Stimulated activated CD4-positive, alpha-beta T cell treated with anti-CD3 and anti-CD28 coated beads, Interleukin-2, amount 100 ng/mL, for 24 hours (primary cell): ENCODE data around the gene TNNC1.

Experiments used
- DNase-seq, 2 donors: peaks; one replicate each; pipeline ENCODE4 v3.0.0-alpha.2; 2020

Gene TNNC1

DNA sequence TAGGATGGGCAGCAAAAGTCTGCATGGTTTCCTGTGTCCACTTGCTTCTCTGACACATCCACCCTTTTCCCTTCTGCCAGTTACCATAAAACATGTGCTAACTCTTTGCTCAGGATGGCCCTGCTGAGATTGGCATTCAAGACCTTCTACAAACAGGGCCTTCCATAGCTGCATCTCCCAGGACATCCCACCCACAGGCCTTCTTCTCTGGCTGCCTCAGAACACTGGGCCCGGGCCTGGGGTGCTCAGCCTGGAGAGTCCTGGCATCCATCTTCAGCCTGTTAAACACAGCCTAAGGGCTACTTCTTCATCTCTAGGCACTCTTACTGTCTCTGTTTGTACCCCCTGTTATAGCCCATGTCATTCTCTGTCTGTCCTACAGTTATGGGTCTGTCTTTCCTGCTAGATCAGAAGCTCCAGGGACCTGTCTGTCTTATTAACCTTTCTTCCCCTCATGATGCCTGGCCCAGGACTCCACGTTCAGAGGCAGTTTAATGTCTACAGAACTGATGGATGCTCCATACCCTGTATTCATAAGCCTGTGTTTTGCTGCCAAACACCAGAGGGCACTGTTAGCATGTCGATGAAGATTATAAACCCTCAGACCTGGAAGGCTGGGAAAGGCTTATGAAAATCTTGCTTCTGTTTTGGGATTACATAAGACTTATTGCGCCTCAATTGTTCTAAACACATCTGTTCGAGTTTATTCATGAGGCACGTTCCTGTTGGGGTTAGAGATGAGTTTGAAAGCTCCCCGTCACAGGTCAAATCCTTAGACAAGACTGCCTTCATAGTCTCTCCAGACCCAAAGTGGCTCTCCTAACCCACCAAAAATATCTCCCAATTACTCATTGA is 25.5 kb downstream of the TNNC1 start:
- DNase-seq, result peak; percentile 30 to 37

DNA sequence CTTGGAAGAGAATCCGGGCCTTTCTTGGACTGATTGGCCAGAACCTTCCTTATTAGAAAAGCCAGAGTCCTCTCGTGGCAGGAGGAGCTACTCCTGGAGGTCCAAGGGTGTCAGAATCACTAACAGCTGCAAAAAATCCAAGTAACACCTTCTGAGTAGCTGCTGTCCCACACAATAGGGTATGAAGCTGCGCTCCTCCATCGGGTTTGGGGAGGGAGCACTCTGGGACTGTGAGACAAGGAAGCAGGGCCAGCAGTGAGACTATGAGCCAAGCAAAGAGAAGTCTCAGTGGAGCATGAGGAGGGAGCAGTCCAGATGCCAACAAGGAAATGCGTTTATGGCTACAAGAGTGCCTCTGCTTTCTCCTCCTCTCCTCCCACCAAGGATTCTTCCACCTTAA is 30.7 kb downstream of the TNNC1 start:
- no peak for DNase-seq

DNA sequence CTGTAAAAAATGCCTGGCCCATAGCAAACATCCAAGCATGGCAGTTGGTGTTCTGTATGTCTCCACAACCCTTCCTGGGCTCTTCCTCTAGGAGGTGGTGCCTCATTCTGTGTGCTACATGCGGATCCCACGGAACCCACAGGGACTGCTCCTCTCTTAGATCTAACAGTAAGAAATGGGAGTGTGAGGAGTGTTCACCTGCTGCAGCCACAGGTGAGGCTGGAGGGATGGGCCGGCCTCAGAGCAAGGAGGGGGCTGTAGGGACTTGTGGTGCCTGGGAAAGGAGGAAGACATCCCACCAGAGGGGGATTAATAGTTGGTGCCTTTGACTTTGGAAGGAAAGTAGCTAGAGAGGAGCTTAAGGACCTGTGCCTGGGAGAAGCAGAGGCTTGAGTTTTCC is 31.2 kb downstream of the TNNC1 start:
- no peak for DNase-seq

DNA sequence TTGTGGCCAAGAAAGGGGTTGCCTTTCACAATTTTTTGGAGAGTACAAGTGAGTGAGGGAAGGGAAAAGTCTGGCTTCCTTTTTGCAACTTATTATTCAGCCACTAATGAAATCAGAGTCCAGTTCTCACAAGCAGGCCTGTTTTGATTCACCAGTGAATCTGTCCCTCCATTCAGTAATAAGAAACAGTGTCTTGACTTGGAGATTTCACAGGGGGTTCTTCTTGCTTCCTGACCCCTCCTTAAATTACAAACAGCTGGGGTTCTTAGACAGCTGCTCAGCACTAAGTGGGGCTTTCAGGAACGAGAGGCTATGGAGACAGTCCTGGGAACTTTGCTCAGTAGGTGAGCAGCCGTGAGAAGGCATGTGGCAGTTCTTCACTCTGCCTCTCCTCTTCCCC is 33.5 kb downstream of the TNNC1 start:
- no peak for DNase-seq

DNA sequence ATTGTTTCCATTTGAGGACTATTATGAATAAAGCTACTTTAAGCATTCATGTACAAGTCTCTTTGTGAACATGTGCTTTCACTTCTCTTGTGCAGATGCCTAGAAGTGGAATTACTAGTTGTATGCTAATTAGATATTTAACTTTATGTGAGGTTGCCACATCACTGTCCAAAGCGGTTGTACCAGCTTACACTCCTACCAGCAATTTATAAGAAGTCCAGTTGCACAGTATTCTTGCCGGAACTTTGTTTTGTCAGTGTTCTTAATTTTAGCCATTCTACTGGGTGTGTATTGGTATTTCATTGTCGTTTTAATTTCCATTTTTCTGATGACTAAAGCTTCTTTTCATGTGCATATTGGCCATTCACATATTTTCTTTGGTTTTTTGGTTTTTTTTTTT is 38.0 kb downstream of the TNNC1 start:
- no peak for DNase-seq

DNA sequence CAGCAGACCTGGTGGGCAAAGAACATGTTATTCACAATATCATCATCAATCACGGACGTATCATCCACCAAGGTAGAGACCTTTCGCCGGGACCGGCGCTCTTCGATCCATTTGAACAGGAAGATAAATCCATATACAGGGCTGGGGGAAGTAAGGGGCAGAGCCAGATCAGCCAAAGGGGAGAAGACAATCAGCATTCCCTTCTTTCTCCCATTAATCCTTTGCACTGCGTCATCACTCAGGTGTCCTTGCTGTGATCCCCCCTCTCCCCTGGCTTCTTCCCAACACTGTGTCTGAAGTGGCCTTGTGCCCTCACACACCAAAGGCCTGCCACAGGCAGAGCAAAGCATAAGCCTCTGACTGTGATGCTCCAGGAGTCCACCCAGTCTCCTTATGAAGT is 45.4 kb downstream of the TNNC1 start:
- DNase-seq, result no peak

DNA sequence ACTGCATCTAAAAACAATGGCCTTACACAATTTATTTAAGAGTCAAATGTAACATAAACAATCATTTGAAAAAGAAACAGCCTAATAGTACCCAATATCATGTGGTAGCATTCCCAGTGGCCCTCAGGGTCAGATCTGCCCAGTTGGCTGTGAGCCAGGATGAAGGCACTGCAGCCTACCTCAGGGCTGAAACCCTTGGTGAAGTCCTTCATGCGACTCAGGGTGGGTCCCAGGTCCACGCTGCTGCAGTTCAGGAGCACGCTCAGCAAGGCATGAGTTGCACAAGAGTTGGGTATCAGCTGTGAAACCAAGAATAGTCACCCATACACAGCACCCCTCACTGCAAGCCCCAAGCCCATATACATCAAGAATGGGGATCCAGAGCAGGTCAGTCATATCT is 46.1 kb downstream of the TNNC1 start:
- no peak for DNase-seq

DNA sequence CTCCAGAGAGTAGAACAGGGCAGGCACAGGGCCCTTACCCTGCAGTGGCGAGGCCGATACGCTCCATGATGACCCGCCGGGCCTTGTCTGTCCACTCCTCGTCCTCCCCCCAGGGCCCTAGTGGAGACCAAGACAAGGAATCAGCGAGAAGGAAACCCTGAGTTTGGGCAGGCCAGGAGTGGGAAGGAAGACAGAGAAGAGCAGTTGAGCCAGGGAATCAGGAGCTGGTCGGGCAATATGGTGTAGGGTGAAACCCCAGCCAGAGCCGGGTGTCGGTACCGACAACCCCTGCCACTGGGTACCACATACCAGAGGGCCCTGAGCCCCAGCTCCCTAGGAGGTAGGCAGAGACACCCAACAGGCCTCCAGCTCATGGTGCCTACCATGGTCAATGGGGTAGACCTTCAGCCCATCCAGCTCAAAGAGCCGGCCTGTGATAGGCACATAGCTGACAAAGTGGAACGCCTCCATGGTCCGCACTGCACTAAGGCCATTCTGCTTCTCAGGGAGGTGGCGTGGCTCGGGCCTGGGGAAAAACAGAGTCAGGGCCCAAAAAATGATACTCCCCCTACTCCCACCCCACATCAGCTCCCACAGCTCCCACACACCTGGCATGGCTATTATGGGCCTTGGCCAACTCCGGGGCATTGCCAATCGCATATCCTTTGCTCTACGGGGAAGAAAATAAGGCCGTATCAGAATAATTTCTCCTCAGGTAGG is 46.9 kb downstream of the TNNC1 start:
- no peak for DNase-seq

DNA sequence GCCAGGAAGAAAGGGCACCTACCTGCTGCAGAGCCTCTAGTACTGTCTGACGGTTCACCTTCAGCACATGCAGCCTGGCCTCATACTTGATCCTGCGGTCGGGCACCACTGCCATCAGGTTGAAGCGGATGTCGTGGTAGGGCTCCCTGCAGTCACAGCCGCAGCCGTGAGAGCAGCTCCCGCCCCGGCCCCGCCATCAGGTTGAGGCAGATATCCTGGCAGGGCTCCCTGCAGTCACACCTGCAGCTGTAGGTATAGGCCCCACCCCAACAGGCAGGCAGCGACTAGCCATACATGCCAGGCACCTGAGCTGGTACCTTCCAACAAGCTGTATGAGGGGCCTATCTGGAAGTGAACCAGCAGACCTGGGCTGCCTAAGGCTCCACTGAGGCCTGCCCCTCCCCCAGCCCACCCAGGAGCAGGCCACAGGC is 47.6 kb downstream of the TNNC1 start:
- no peak for DNase-seq

DNA sequence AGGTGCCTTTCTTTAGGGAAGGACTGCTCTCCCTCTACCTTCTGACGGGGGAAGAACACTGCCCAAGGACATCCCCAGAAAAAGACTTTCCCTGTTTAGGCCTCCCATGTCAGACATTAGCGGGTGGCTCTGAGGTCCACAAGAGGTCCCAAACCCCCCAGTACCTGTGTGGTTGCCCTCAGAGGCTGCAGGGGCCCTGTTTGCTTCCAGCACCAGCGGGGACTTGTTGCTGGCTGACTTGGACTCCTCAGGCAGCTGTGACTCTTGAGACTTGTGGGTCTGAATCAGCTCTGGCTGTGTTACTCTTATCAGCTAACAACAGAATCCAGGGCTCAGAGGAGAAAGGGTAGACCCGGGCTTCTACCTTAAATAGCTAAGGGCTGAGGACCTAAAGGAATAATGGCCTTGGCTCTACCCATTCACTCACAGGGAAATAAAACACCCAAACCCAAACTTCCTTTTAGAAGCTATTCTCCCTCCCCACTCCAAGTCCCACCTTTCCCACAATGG is 48.2 kb downstream of the TNNC1 start:
- no peak for DNase-seq

DNA sequence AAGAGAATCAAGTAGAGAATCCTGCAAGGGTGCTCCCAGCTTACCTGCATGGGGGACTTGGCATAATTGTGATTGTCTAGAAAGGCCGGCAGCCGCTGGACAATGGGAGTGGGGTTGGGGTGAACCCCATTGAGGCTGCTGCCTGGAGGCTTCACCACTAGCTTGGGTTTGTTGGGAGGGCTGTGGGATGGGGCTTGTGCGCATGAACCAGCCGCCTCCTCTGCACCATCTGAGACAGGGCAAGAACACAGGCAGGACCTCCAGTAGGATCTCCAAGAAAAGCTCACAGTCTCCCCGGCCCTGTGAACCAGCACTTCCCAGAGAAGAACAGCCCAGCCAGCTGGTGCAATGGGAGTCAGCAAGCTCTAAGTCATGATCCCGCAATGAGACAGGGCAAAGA is 48.8 kb downstream of the TNNC1 start:
- DNase-seq, result no peak

DNA sequence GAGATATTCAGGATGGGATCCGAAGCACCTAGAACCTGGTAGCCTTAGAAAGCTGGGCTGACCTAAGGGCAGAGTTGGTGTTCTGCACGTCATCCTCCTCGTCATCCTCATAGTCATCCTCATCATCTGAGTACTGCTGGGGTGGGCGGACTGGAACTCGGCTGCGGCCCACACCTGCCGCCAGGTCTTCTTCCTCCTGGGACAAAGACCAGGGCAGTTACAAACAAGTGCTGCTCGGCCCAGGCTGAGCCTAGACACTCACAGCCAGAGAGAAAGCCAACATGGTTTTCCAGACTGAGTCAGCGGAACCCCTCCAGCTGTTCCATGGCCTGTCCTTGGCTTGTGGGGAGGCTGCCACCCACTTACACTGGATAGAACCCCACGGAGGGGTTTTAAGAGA is 49.5 kb downstream of the TNNC1 start:
- DNase-seq, result no peak

DNA sequence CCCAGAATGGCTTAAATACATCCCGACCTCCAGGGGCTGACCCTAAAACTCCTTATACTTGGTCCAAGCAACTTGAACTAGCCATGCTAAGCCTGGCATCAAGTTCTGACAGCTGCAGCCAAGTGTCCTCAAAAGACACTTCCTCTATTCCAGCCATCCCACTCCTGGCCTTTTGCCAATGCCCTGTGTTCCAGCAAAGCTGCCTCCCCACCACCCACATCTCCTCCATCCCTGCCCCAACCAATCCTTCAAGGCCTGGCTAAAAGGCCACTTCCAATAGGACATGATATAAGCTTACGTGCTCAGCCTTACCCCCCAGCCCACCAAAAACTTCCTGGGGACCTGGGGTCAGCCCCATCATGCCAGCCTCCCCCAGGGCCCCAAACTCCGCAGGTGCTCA is 49.9 kb downstream of the TNNC1 start:
- DNase-seq, result no peak

DNA sequence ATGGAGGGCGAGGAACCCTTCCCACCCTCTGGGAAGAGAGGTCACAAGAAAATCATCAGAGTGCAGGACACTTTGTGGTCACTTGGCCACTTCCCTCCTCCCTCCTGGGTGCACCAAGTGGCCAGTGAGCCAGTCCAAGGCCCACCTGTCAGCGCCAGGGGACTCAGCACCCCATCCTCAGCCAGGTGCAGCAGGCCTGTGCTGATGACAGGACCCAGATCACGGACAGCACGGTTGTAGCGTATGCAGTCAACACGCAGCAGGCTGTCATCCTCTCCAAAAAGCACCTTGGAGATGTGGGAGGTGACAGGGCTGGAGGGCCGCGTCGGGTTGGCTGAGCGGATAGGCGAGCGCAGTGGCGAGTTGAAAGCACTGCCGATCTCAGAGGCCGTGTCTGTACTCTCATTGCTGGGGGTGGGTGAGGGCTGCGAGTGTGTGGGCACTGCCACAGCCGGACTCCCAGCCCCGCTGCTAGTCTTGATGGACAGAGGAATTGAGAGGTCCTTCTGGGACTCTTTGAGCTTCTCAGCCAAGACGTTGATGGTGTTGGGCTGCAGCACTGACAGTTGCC is 50.5 kb downstream of the TNNC1 start:
- no peak for DNase-seq

DNA sequence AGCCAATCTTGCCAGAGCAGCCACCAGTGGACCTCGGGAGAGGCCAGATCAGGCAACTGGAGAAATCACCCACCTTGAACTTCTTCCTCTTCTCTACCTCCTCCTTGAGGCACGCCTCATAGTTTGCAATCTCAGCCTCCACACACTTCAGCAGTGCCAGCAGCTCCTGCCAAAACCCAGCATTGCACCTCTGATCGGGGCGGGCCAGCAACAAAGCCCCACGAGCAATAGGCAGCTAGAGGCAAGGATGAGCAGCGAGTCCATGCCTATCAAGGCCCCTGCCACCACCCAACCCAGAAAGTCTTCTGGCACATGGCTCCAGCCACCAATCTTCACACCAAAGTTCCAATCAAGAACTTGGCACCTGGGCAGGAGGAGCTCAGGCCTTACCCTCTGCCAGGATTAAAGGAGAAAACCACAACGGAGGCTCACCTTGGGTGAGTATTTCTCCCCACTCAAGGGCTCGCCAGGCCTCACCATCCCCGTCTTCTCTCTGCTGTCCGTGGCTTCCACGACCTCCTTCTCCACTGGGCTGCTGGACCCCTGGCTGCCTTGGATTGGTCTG is 51.1 kb downstream of the TNNC1 start:
- no peak for DNase-seq

DNA sequence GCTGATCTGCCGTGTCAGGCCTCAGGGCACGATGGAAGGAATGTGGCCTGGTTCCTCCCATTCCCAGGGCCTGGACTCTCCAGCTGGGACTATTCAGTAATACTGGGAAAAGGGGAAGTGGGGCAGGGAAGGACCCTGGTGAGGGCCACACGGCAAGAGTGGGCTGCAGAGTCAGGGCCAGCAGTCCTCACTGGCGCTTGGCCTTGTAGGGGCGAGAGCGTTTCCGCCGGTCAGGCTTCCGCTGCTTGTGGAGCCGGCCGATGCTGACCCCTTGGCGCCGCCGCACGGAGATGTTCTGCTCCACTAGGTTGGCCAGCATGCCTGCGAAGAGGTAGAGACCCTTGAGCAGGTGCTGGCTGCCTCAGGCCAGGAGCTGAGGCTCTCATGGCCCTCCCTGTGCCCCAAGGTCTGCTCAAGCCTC is 51.7 kb downstream of the TNNC1 start:
- no peak for DNase-seq

DNA sequence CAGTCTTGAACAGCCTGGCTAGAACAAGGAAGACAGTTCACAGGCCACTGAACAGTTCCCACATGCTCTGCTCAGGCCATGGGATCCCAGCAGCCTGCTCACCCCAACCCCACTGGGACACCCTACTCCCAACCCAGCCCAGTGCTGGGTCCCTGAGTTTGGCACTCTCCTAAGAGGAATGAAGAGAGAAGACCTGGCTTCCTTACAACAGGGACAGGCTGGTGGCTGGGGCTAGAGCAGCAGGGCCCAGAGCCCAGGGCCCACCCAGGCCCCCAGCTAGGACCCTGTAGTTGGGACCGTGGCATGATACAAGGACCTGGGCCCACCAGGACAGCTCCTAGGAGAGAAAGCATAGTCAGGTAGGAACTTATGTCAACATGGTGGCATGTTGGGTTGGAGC is 52.3 kb downstream of the TNNC1 start:
- no peak for DNase-seq
